ENCODE results near the gene YKT6.

The YKT6 gene

DNA sequence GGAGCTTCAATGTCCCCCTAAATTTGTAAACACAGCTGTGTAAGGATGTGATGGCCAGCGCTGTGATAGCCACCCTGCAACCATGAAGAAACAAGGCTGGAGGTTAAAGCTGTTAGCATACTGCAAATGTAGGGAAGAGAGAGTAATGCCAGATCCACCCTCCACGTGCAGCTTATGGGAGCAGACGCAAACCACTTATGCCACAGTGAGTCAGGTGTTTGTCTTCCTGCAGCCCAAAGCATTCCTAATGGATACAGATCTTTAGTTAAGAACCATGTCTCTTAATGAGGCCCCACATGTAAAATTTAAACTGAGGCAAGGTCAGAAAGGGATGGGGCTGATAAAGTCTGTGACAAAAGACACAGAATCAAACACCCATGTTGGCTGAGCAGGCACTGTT lies 46.1 kb upstream of the YKT6 start:
- H3K4me2 ChIP-seq (ENCODE audit: low read length) = no peak overlapping the region
- no peaks in the 10 kb centered on the region for H3K79me2 ChIP-seq (ENCODE audit: low read length)
- H2AFZ ChIP-seq (ENCODE audit: low read depth, low read length) = no peak overlapping the region
- H3K9me3 ChIP-seq (ENCODE audit: insufficient read depth, low read length) = no peaks in the 10 kb centered on the region
- no peaks in the 10 kb centered on the region for H4K20me1 ChIP-seq (ENCODE audit: insufficient read depth, low read length)
- no peaks in the 10 kb centered on the region for H3K27me3 ChIP-seq (ENCODE audit: low read depth, low read length)
- H3K4me3 ChIP-seq (ENCODE audit: low read length) = no peak overlapping the region
- H3K27ac ChIP-seq (ENCODE audit: low read length) = no peak overlapping the region
- H3K4me1 ChIP-seq (ENCODE audit: low read length) = peaks cover 26% of the 10 kb centered on the region
- TF ChIP-seq, protein P1, sequence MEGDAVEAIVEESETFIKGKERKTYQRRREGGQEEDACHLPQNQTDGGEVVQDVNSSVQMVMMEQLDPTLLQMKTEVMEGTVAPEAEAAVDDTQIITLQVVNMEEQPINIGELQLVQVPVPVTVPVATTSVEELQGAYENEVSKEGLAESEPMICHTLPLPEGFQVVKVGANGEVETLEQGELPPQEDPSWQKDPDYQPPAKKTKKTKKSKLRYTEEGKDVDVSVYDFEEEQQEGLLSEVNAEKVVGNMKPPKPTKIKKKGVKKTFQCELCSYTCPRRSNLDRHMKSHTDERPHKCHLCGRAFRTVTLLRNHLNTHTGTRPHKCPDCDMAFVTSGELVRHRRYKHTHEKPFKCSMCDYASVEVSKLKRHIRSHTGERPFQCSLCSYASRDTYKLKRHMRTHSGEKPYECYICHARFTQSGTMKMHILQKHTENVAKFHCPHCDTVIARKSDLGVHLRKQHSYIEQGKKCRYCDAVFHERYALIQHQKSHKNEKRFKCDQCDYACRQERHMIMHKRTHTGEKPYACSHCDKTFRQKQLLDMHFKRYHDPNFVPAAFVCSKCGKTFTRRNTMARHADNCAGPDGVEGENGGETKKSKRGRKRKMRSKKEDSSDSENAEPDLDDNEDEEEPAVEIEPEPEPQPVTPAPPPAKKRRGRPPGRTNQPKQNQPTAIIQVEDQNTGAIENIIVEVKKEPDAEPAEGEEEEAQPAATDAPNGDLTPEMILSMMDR (IDR thresholded peaks at IDR 0.05; ENCODE audit: low read depth, low read length) = no peak
- no peak for TF ChIP-seq EZH2phosphoT487 (IDR thresholded peaks at IDR 0.05; ENCODE audit: low read depth)
- H3K36me3 ChIP-seq (replicated peaks; ENCODE audit: low read depth, low read length) = no peaks in the 10 kb centered on the region
- no peak overlapping the region for H3K9ac ChIP-seq (ENCODE audit: low read length)

DNA sequence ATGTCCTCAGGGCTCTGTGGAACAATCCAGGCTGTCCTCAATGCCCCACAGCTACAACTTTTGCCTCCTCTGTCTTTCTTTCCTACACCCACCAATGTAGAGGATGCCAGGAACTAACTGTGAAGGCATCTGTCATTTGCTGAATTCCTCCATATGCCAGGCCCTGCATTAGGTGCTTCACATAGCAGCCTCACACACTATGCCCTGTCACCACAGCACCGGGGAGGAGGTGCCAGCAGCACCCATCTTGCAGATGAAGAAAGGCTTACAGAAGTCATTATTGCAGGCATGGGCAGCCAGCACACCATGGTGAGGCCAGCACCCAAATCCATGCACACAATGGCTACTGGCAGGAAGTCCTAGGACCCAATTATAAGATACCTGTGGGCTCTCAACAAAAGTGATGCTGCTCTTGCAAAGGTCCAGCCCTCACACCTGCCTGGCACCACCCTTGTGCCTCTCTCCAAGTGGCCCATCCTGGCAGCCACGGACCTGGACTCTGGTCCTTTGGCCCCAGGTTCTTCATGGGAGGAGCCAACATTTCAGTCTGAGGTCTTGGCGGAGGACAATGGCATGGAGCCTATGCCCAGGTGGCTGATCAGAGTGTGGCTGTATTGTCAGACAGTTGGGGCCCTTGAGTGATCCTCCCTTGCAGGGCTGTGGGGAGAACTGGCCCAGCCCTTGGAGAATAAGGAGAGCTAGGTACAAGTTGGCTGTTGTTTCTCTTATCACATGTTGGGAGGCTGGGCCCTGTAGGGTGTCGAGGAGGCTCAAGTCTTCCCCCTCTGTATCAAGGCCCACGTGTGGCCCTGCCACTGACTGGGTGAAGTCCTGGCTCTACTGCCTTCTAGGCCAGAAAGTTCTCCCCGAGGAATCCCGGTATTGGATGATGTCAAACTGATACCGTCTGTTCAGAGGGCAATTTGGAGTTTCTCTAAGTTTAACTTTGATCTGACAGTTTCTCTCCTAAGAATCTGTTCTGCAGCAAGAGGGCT lies 45.3 kb upstream of the YKT6 start:
- H3K36me3 ChIP-seq (replicated peaks; ENCODE audit: low read depth, low read length) = no peaks in the 10 kb centered on the region
- H3K27ac ChIP-seq (ENCODE audit: low read length) = no peak overlapping the region
- no peak overlapping the region for H3K4me3 ChIP-seq (ENCODE audit: low read length)
- no peaks in the 10 kb centered on the region for H3K79me2 ChIP-seq (ENCODE audit: low read length)
- no peaks in the 10 kb centered on the region for H3K27me3 ChIP-seq (ENCODE audit: low read depth, low read length)
- peaks cover 19% of the 10 kb centered on the region for H3K4me1 ChIP-seq (ENCODE audit: low read length)
- TF ChIP-seq, protein P1 (IDR thresholded peaks at IDR 0.05; ENCODE audit: low read depth, low read length) = no peak
- no peak for TF ChIP-seq EZH2phosphoT487 (IDR thresholded peaks at IDR 0.05; ENCODE audit: low read depth)
- H2AFZ ChIP-seq (ENCODE audit: low read depth, low read length) = no peak overlapping the region
- H3K9me3 ChIP-seq (ENCODE audit: insufficient read depth, low read length) = no peaks in the 10 kb centered on the region
- H4K20me1 ChIP-seq (ENCODE audit: insufficient read depth, low read length) = no peaks in the 10 kb centered on the region
- H3K9ac ChIP-seq (ENCODE audit: low read length) = no peak overlapping the region
- no peak overlapping the region for H3K4me2 ChIP-seq (ENCODE audit: low read length)

DNA sequence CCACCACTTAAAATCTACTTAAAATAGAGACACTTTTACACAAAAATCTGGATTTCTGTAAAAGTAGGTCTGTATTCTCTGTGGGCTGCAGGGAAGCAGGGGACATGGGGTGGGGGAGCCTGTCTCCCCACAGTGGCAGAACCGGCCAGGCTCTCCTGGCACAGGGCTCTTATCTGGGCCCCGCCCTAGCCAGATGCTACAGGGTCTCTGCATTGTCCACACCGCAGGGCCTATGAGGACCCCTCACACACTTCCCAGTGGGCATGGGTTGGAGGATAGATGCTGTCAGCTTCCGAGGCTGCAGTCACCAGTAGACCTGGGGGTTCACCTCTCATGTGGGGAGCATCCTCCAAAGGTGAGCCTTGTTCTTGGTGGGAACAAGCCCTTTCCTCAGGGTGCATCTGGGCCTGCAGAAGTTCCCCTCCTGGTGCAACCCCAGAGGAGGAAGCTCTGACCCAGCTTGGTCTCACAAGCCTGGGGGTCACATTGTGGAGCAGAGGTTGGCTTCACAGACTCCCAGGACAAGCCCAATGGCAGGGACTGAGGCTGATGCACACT lies 44.2 kb upstream of the YKT6 start:
- H3K4me3 ChIP-seq (ENCODE audit: low read length) = no peak overlapping the region
- no peaks in the 10 kb centered on the region for H4K20me1 ChIP-seq (ENCODE audit: insufficient read depth, low read length)
- H3K9me3 ChIP-seq (ENCODE audit: insufficient read depth, low read length) = no peaks in the 10 kb centered on the region
- no peaks in the 10 kb centered on the region for H3K27me3 ChIP-seq (ENCODE audit: low read depth, low read length)
- H2AFZ ChIP-seq (ENCODE audit: low read depth, low read length) = no peak overlapping the region
- H3K79me2 ChIP-seq (ENCODE audit: low read length) = no peaks in the 10 kb centered on the region
- H3K27ac ChIP-seq (ENCODE audit: low read length) = no peak overlapping the region
- peaks cover 9% of the 10 kb centered on the region for H3K4me1 ChIP-seq (ENCODE audit: low read length)
- H3K36me3 ChIP-seq (replicated peaks; ENCODE audit: low read depth, low read length) = no peaks in the 10 kb centered on the region
- no peak for TF ChIP-seq EZH2phosphoT487 (IDR thresholded peaks at IDR 0.05; ENCODE audit: low read depth)
- TF ChIP-seq, protein P1 (IDR thresholded peaks at IDR 0.05; ENCODE audit: low read depth, low read length) = no peak
- no peak overlapping the region for H3K4me2 ChIP-seq (ENCODE audit: low read length)
- H3K9ac ChIP-seq (ENCODE audit: low read length) = no peak overlapping the region
